Neural progenitor cell (in vitro differentiated cells): ENCODE measurements around the gene ITGA11.

Experiments
- CTCF ChIP-seq: fragments of 200-600 bp; sonication (generic); IDR thresholded peaks from 2 replicates; pipeline ENCODE4 v1.5.1; 2017; ENCODE audit warnings: antibody characterized with exemption, mild to moderate bottlenecking
- EZH2 ChIP-seq: fragments of 200-600 bp; sonication (generic); IDR thresholded peaks from 2 replicates; pipeline ENCODE4 v1.6.1; 2017; ENCODE audit warnings: antibody characterized with exemption, mild to moderate bottlenecking, moderate library complexity
- EZH2phosphoT487 ChIP-seq: fragments of 200-600 bp; sonication (generic); IDR thresholded peaks from 2 replicates; pipeline ENCODE4 v1.6.1; 2017; ENCODE audit warnings: antibody characterized with exemption

GRCh38 chr15:68470976-68471375, 39.0 kb upstream of the ITGA11 start:
- no peak for TF ChIP-seq CTCF
- TF ChIP-seq EZH2, result no peak
- TF ChIP-seq EZH2phosphoT487, result no peak
